Astrocyte (in vitro differentiated cells and primary cell): ENCODE measurements around the gene STKLD1. TPM values are rescaled to one million over a fixed set of nuclear protein-coding genes. Genes with fewer than 3 reads are reported as not detected.

ENCODE experiments used
- DNase-seq: peaks from one replicate; pipeline ENCODE4 v3.0.0-alpha.2; 2010; ENCODE audit warnings: low read depth
- FAIRE-seq: peaks from 2 replicates; lab custom pipeline; 2011; peaks lifted over from hg19 to GRCh38; lab: Jason Lieb, UNC
- H2AFZ ChIP-seq: 2 replicates; pipeline ENCODE4 v1.6.0; 2012; ENCODE audit warnings: low read depth, low read length, inconsistent platforms
- H3K27ac ChIP-seq: 2 replicates; pipeline ENCODE4 v1.5.1; 2011; ENCODE audit warnings: low read depth, low read length, inconsistent platforms
- H3K27me3 ChIP-seq: 2 replicates; pipeline ENCODE4 v1.6.0; 2011; ENCODE audit warnings: low read length, inconsistent platforms; ENCODE audit not compliant: insufficient read depth
- H3K36me3 ChIP-seq: 2 replicates; pipeline ENCODE4 v1.5.1; 2011; ENCODE audit warnings: low read length, inconsistent platforms; ENCODE audit not compliant: insufficient read depth
- H3K4me1 ChIP-seq: 2 replicates; pipeline ENCODE4 v1.5.1; 2011; ENCODE audit warnings: low read length, inconsistent platforms; ENCODE audit not compliant: insufficient read depth
- H3K4me2 ChIP-seq: 2 replicates; pipeline ENCODE4 v1.6.0; 2012; ENCODE audit warnings: low read length, inconsistent platforms
- H3K4me3 ChIP-seq: 2 replicates; pipeline ENCODE4 v1.5.1; 2011; ENCODE audit warnings: low read depth, mild to moderate bottlenecking, low read length, inconsistent platforms; ENCODE audit not compliant: insufficient read depth
- H3K79me2 ChIP-seq: 2 replicates; pipeline ENCODE4 v1.6.0; 2012; ENCODE audit warnings: mild to moderate bottlenecking, low read length, inconsistent platforms; ENCODE audit not compliant: insufficient read depth
- H3K9ac ChIP-seq: 2 replicates; pipeline ENCODE4 v1.6.0; 2012; ENCODE audit warnings: mild to moderate bottlenecking, low read length, inconsistent platforms
- H3K9me3 ChIP-seq: 2 replicates; pipeline ENCODE4 v1.5.1; 2012; ENCODE audit warnings: low read depth, mild to moderate bottlenecking, low read length, inconsistent platforms; ENCODE audit not compliant: insufficient read depth
- H4K20me1 ChIP-seq: 2 replicates; pipeline ENCODE4 v1.6.0; 2012; ENCODE audit warnings: low read length, inconsistent platforms; ENCODE audit not compliant: insufficient read depth
- H3K27ac Mint-ChIP-seq: one replicate; pipeline ENCODE4 v1.8.0; 2021; ENCODE audit warnings: mild to moderate bottlenecking, mixed read lengths; ENCODE audit not compliant: unreplicated experiment
- H3K27me3 Mint-ChIP-seq: one replicate; pipeline ENCODE4 v1.8.0; 2021; ENCODE audit warnings: low read depth, mixed read lengths; ENCODE audit not compliant: unreplicated experiment
- H3K36me3 Mint-ChIP-seq: one replicate; pipeline ENCODE4 v1.8.0; 2021; ENCODE audit warnings: low read depth, mixed read lengths; ENCODE audit not compliant: unreplicated experiment
- H3K4me1 Mint-ChIP-seq: one replicate; pipeline ENCODE4 v1.8.0; 2021; ENCODE audit warnings: low read depth, mixed read lengths; ENCODE audit not compliant: unreplicated experiment
- H3K4me3 Mint-ChIP-seq: one replicate; pipeline ENCODE4 v1.8.0; 2021; ENCODE audit warnings: mild to moderate bottlenecking, moderate library complexity, mixed read lengths; ENCODE audit not compliant: unreplicated experiment
- H3K9me3 Mint-ChIP-seq: one replicate; pipeline ENCODE4 v1.8.0; 2021; ENCODE audit warnings: mild to moderate bottlenecking, mixed read lengths; ENCODE audit not compliant: unreplicated experiment
- CTCF ChIP-seq: IDR thresholded peaks from 2 replicates; pipeline ENCODE4 v1.5.1; 2011; ENCODE audit warnings: low read depth, mild to moderate bottlenecking, inconsistent platforms, low read length, moderate library complexity; ENCODE audit not compliant: insufficient read depth
- EZH2 ChIP-seq: IDR thresholded peaks from 2 replicates; pipeline ENCODE4 v1.6.1; 2012; ENCODE audit warnings: mild to moderate bottlenecking, low read length, inconsistent platforms; ENCODE audit not compliant: insufficient read depth
- total RNA-seq: library from RNA; stranded (reverse); gene quantifications from 2 replicates; pipeline ENCODE4 v1.2.1, GENCODE V29; 2021

The STKLD1 gene
- total RNA-seq, 1 donor from 2014 or later, result 0.82 TPM

GRCh38 chr9:133342570-133342969 lies 33.6 kb upstream of the STKLD1 start:
- Mint-ChIP-seq H3K27me3 (no peaks in the 10 kb centered on the region), H3K4me3 (no peak overlapping the region), H3K36me3 (peaks cover 16% of the 10 kb centered on the region), H3K4me1 (peaks cover 5% of the 10 kb centered on the region), H3K9me3 (no peaks in the 10 kb centered on the region), H3K27ac (no peak overlapping the region)
- TF ChIP-seq CTCF, result no peak
- TF ChIP-seq EZH2, result no peak
- no peak overlapping the region for H2AFZ ChIP-seq
- H3K27ac ChIP-seq, result no peak overlapping the region
- DNase-seq, result no peak
- H3K4me2 ChIP-seq, result no peak overlapping the region
- H3K4me1 ChIP-seq, result peaks cover 8% of the 10 kb centered on the region
- peaks cover 21% of the 10 kb centered on the region for H4K20me1 ChIP-seq
- H3K27me3 ChIP-seq, result no peaks in the 10 kb centered on the region
- FAIRE-seq, result no peak
- H3K9me3 ChIP-seq, result no peaks in the 10 kb centered on the region
- peaks cover 25% of the 10 kb centered on the region for H3K79me2 ChIP-seq
- H3K36me3 ChIP-seq, result peaks cover 26% of the 10 kb centered on the region
- no peak overlapping the region for H3K9ac ChIP-seq
- no peak overlapping the region for H3K4me3 ChIP-seq

DNA sequence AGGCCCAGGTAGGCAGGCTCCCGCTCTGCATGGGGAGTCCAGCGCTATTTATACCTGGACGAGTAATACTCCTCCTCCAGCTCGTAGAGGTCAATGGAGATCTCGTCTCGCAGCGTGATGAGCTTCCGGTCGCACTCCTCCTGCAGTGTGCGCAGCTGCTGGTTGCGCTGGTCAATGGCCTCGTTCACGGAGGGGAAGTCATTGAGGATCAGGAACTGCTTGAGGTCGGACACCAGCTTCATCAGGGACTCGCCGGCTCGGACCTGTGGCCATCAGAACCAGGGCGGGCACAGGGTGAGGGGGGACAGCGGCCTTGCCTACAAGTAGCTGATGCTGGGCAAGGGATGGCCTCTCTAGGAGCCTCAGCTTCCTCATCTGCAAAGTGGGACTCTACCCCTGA lies 32.1 kb upstream of the STKLD1 start:
- H3K27ac Mint-ChIP-seq, result no peak overlapping the region
- Histone ChIP-seq H3K9ac (no peak overlapping the region), H3K79me2 (peaks cover 38% of the 10 kb centered on the region), H3K4me2 (no peak overlapping the region), H3K27me3 (no peaks in the 10 kb centered on the region), H3K27ac (no peak overlapping the region), H3K4me3 (no peak overlapping the region), H3K36me3 (peaks cover 28% of the 10 kb centered on the region), H4K20me1 (peaks cover 30% of the 10 kb centered on the region), H3K9me3 (no peaks in the 10 kb centered on the region), H2AFZ (no peak overlapping the region), H3K4me1 (peaks cover 9% of the 10 kb centered on the region)
- DNase-seq (no peak), FAIRE-seq (no peak)
- no peaks in the 10 kb centered on the region for H3K27me3 Mint-ChIP-seq
- H3K4me1 Mint-ChIP-seq, result peaks cover 6% of the 10 kb centered on the region
- no peaks in the 10 kb centered on the region for H3K9me3 Mint-ChIP-seq
- TF ChIP-seq CTCF, result no peak
- H3K36me3 Mint-ChIP-seq, result peaks cover 20% of the 10 kb centered on the region
- no peak overlapping the region for H3K4me3 Mint-ChIP-seq

GRCh38 chr9:133344979-133345378 lies 31.2 kb upstream of the STKLD1 start:
- Histone ChIP-seq H3K9ac (no peak overlapping the region), H3K27ac (no peak overlapping the region), H3K27me3 (no peaks in the 10 kb centered on the region), H3K4me1 (peaks cover 18% of the 10 kb centered on the region), H3K36me3 (peaks cover 31% of the 10 kb centered on the region), H4K20me1 (peaks cover 39% of the 10 kb centered on the region), H3K4me2 (no peak overlapping the region), H3K79me2 (peaks cover 47% of the 10 kb centered on the region), H2AFZ (no peak overlapping the region), H3K4me3 (no peak overlapping the region), H3K9me3 (no peaks in the 10 kb centered on the region)
- H3K27ac Mint-ChIP-seq, result no peak overlapping the region
- TF ChIP-seq CTCF, result no peak
- TF ChIP-seq EZH2, result no peak
- no peak for FAIRE-seq
- peaks cover 14% of the 10 kb centered on the region for H3K4me1 Mint-ChIP-seq
- no peak for DNase-seq
- no peaks in the 10 kb centered on the region for H3K9me3 Mint-ChIP-seq
- H3K27me3 Mint-ChIP-seq, result no peaks in the 10 kb centered on the region
- H3K4me3 Mint-ChIP-seq, result no peak overlapping the region
- H3K36me3 Mint-ChIP-seq, result peaks cover 25% of the 10 kb centered on the region
